ENCODE measurements around the gene CCDC91.
"Not testable (repeated sequence)": the region's sequence is repeated elsewhere in the genome, so short reads cannot be mapped to it uniquely, and the experiment has no call there.

The CCDC91 gene

DNA sequence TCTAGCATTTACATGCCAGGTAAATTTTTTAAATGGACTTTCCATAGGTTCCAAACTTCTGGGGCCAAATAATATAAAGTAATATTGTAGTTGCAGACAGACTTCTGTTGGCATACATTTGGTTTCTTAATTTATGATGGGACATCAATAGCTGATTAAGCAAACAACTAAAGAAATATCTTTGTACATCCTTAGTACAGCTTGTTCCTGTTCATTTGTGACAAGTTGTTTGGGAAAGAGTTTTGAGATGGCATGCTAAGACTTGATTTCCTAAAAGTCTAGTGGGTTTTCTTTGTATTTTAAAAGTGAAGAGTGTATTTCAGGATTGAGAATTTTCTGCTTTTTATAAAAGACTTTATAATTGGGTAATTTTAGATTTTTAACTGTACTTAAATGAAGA lies 41.0 kb downstream of the CCDC91 start:
- in situ Hi-C loops (cut with MboI; ENCODE audit: low sequenced_read_pairs) = no loop called here

- in situ Hi-C loops (cut with MboI; ENCODE audit: low sequenced_read_pairs) = no loop called here
Observed at GRCh38 chr12:28232211-28232928, 42.1 kb downstream of the CCDC91 start.

- in situ Hi-C loops (cut with MboI; ENCODE audit: low sequenced_read_pairs) = no loop called here
Observed at GRCh38 chr12:28234444-28234843, 44.2 kb downstream of the CCDC91 start.

DNA sequence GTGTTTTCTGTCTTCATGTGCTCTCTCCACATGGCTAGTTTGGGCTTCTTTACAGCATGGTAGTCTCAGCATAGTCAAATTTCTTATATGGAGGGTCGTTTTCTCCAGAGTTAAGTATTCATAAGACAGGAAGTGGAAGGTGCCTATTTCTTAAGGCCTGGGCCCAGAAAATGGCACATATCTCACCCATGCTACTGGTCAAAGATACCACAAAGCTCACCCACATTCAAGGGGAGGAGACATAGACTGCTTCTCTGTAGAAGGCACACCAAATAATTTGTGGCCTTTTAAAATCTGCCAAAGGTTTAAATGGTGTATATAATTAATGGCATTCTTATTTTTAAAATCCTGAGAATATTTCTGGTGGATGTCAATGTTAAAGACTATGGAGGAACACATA lies 44.8 kb downstream of the CCDC91 start:
- in situ Hi-C loops (cut with MboI; ENCODE audit: low sequenced_read_pairs) = no loop called here

DNA sequence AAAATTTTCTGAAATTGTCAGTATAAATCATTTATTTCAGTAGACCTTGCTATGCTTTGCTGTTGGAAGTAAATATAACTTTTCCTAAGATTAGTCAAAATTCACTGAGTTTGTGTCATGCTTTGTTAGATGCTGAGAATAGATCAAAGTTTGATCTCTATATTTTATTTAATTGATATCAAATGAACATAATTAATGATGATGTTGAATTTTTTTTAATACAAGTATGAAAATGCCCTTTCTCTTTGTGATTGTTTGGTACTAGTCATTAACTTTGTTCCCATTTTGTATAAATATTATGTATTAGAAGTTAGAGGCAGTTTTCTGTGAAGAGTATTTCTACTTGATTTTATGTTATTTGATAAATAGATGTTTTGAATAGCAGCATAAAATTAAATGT lies 45.7 kb downstream of the CCDC91 start:
- in situ Hi-C loops (cut with MboI; ENCODE audit: low sequenced_read_pairs) = no loop called here

DNA sequence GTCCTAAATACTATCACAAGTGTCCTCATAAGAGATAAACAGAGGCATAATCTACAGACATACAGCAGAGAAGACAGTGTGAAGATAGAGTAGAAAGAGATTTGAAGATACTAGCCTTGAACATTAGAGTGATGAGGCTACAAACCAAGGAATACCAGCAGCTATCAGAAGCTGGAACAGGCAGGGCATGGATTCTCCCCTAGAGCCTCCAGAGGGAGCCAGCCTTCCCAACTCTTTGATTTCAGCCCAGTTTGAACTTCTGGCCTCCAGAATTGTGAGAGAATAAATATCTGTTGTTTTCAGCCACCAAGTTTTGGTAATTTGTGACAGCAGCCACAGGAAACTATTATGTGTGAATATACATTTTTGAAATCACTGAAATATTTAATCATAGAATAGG lies 47.2 kb downstream of the CCDC91 start:
- in situ Hi-C loops (cut with MboI; ENCODE audit: low sequenced_read_pairs) = no loop called here

DNA sequence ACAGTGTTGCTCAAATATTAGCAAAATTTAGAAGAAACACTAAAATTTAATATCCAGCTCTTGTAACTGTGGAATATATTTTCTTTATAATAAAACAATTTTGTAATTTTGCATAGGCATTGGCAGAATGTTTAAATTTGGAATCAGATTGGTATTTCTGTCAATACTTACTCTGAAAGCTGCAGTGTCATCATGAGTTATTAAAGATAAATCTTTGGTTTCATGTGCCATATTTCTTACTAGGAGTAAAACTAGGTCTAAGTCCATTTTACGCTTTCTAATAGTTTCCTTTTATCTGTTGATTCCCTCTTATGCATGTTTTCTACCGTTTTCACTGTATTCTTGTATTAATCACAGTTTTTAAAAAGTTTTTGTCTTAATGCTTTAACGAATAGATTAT lies 49.7 kb downstream of the CCDC91 start:
- in situ Hi-C loops (cut with MboI; ENCODE audit: low sequenced_read_pairs) = no loop called here

DNA sequence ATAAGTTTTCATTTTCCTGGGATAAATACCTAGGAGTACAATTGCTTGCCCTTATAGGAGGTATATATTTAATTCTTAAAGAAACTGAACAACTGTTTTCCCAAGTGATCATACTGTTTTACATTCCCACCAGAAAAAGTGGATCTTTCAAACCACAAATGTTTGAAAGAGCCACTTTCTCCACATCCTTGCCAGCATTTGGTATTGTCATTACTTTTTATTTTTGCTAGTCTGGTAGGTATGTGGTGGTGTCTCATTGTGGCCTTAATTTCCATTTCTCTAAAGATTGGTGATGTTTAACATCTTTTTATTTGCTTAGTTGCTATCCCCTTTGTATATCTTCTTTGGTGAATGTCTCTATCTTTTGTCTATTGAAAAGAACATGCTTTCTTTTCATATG lies 50.6 kb downstream of the CCDC91 start:
- in situ Hi-C loops (cut with MboI; ENCODE audit: low sequenced_read_pairs) = no loop called here

DNA sequence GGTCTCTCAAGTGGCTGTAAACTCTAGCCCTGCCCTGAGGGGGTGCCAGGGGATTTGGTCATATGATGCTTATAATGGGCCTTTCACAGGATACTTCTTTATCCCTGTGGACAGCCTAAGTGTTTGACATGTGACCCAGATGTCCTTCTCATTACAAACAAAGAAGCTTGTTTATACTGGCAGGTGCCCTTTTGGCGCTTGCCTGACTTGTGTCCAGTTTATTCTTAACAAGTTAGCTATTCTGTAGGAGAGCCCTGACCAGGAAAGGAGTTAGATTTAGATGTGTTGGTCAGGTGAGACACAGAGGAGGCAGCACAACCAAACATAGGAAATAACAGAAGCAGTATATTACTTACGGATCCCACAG lies 51.9 kb downstream of the CCDC91 start:
- in situ Hi-C loops (cut with MboI; ENCODE audit: low sequenced_read_pairs) = no loop called here

DNA sequence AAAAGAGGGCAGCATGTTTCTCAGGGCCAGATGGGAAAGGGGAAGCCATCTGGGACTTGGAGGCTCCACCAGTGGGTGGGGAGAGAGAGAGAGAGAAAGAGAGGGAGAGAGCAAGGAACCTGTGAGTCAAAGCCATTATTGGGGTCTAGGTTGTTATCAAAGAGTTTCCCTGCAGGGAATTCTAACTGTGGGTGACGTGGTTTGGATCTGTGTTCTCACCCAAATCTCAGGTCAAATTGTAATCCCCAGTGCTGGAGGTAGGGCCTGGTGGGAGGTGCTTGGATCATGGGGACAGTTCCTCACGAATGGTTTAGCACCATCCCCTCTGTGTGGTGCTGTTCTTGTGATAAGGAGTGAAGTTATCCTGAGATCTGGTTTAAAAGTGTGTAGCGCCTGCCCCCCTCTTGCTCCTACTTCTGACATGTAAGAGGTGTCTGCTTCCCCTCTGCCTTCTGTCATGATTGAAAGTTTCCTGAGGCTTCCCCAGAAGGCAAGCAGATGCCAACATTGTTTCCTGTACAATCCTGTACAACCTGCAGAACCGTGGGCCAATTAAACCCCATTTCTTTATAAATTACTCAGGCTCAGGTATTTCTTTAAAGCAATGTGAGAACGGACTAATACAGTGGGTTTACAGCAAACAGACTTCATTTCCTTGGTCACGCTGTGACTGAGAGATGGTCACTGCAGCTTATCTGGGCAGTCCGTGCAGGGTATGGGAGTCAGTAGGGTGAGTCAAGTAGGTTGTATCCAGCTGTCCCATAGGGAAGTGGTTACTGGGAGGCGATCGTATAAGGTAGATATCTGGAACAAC lies 52.4 kb downstream of the CCDC91 start:
- in situ Hi-C loops (cut with MboI; ENCODE audit: low sequenced_read_pairs) = no loop called here

- in situ Hi-C loops (cut with MboI; ENCODE audit: low sequenced_read_pairs) = no loop called here
Observed at GRCh38 chr12:28243310-28243633, 53.0 kb downstream of the CCDC91 start.

DNA sequence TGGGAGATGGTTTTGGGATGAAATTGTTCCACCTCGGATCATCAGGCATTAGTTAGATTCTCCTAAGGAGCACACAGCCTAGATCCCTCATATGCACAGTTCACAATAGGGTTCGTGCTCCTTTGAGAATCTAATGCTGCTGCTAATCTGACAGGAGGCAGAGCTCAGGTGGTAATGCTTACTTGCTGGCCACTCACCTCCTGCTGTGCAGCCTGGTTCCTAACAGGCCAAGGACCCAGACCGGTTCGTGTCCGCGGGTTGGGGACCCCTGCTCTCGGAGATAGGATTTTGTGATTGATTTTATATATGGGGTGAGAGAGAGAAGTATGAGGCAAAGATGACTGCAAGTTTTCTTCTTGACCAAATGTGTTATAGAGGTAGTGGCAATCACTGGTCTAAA lies 57.5 kb downstream of the CCDC91 start:
- in situ Hi-C loops (cut with MboI; ENCODE audit: low sequenced_read_pairs) = no loop called here

DNA sequence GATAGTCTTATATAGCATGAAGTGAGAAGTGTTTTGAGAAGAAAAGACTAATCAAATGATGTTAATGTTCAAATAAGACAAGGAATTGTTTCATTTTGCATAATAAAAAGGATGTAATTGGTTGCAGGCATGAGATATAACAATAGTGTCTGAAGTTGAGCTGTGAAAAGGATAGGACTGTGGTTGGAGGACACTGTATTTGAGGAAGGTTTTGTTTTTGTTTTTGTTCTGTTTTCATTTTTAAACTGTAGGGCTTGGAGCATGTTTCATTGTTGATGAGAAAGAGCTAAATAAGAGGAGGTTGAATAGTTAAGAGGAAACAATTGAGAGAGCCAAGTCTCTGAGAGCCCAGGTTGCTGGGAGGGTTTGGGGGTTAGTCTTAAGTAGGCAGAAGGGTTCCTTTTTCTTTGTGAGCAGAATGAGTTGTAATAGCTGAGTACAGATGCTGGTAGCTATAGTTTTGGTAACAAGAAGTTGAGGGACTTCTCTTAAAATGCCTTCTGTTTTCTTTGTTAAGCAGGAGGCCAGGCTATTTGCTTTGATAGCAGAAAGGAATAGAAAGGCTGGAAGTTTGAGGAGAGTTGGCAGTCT lies 58.4 kb downstream of the CCDC91 start:
- in situ Hi-C loops (cut with MboI; ENCODE audit: low sequenced_read_pairs) = no loop called here

- in situ Hi-C loops (cut with MboI; ENCODE audit: low sequenced_read_pairs) = no loop called here
Observed at GRCh38 chr12:28253161-28253641, 62.9 kb downstream of the CCDC91 start.

DNA sequence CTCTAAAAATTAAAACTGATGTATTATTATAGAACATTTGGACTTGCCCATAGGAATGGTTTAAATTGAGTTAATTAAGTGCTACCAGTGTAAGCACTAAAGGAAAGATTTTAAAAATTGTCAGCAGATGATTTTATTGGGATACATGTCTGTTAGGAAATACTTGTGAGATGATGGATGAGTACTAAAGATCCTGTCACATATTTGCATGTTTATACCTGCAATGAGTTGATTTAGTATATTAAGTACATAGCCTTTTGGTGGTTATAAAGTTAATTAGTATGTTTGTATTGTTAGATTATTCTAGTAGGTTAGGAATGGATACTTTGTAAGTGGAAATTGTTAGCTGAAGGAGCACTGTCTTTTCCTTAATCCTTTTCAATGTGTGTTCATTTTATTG lies 67.2 kb downstream of the CCDC91 start:
- in situ Hi-C loops (cut with MboI; ENCODE audit: low sequenced_read_pairs) = no loop called here

GRCh38 chr12:28258998-28259397 lies 68.7 kb downstream of the CCDC91 start:
- in situ Hi-C loops (cut with MboI; ENCODE audit: low sequenced_read_pairs) = no loop called here

DNA sequence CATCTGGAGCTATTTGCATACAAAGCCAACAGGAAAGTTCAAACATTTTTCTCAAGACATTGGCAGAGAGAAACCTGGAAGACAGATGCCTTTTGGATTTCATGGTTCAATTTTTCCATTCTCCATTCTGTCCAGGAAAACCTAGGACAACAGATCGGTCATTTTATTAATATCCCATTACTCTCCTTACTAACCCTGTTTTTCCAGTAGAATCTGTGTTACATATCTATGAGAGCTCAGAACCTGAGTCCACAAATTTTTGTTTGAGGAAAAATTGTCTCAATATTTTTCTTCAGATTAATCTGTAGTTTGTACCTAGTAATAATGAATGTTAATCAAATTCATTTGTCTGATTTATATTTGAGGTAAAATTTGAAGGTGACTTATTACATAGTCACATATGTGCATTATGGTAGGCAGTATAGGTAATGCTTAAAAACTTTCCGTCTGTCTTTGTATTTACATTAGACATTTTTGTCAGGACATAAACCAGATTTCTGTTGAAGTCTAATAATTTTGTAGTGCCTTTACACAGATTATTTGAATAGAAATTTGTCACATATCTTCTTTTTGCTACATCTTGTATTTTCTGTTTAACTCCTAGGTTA lies 75.3 kb downstream of the CCDC91 start:
- in situ Hi-C loops (cut with MboI; ENCODE audit: low sequenced_read_pairs) = no loop called here

- in situ Hi-C loops (cut with MboI; ENCODE audit: low sequenced_read_pairs) = not testable (repeated sequence)
Observed at GRCh38 chr12:28267920-28268607, 77.8 kb downstream of the CCDC91 start.

DNA sequence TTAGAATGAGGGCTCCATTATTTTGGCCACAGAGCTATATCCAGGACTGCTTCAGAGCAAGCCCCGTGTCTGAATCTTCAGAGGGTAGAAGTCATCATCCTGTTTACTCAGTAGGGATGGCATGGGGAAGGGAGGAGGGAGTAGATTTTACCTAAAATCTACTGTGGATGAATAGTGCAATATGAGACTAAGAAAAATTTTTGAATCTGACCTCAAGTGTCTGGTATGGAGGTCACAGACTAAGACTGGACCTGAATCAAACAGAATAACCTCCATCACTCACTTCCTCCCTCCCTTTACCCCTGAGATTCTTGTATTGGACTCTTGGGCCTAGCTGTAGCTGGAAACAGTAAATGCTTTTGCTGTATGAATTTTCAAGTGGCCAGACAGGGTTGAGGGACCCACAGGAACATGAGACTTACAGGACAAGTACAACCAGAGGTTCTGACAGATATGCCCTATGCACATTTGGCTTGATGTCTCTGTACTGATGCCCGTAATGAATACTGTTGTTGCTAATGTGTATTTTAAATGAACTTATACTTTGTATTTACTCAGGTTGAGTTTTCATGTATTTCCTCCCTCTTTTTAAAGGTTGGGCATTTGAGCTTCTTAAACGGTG lies 78.5 kb downstream of the CCDC91 start:
- in situ Hi-C loops (cut with MboI; ENCODE audit: low sequenced_read_pairs) = no loop called here

DNA sequence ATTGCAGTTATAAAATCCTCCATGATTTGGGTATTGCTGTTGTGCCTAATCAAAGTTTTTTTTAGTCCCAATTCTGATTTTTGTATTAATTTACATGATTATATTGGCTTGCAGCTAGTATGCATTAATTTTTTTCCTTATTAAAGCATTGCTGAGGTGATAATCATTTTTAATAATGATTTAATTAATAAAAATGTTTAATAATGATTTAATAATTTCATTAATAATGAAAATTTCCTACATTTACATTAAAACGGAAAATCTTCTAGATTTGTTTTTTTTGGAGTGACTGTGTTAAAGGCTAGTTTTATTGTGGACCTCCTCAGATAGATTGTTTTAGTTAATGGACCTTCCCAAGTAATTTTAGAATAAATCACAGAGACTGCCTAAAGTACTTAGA lies 79.6 kb downstream of the CCDC91 start:
- in situ Hi-C loops (cut with MboI; ENCODE audit: low sequenced_read_pairs) = no loop called here

GRCh38 chr12:28278499-28278898 lies 88.2 kb downstream of the CCDC91 start:
- in situ Hi-C loops (cut with MboI; ENCODE audit: low sequenced_read_pairs) = no loop called here

Data from HL-60/S4 treated with phorbol 12-myristate 13-acetate at 8.2 ng/mL for 4 days and 3 days (cell line).